OCI-M1 (cell line): ENCODE results near the gene KIRREL2.
A peak's percentile ranks its signal among the peaks of the same experiment; 100 is the strongest.
"Not testable (repeated sequence)": the region's sequence is repeated elsewhere in the genome, so short reads cannot be mapped to it uniquely, and the experiment has no call there.

ENCODE experiments used
- DNase-seq: peaks from one replicate; lab custom pipeline; 2025; lab: John Stamatoyannopoulos, UW

The KIRREL2 gene

DNA sequence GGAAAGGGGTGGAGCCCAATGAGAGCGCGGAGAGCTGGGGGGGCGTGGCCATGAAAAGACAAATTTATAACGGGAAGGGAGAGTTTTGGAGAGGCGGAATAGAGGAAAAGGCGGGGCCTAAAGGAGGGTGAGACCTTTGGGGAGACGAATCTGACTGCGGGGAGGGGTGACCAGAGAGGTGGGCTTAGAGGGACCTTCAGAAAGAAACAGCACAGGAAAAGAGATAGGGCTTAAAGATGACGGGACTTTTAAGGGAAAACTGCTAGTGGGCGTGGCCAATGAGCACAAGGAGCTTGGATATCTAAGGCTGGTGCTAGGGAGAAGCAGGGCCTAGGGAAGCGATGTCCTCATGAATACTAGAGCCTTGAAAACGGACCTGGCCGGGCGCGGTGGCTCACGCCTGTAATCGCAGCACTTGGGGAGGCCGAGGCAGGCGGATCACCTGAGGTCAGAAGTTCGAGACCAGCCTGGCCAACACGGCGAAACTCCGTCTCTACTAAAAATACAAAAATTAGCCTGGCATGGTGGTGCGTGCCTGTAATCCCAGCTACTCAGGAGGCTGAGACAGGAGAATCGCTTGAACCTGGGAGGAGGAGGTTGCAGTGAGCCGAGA lies 13.5 kb downstream of the KIRREL2 start:
- DNase-seq, result not testable (repeated sequence)

DNA sequence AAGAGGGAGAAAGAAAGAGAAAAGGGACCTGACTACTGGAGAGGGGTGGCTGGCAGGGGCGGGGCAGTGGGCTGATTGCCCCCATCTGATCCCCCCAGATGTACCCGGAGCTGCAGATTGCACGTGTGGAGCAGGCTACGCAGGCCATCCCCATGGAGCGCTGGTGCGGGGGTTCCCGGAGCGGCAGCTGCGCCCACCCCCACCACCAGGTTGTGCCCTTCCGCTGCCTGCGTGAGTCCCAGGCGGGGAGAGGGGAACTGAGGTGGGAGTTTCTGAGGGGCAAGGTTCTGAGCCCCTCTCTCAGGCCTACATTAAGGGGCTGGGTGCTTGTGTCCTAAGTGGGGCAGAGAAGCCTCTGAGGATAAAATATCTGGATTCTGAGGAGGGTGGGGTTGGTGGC lies 14.1 kb downstream of the KIRREL2 start:
- no peak for DNase-seq

DNA sequence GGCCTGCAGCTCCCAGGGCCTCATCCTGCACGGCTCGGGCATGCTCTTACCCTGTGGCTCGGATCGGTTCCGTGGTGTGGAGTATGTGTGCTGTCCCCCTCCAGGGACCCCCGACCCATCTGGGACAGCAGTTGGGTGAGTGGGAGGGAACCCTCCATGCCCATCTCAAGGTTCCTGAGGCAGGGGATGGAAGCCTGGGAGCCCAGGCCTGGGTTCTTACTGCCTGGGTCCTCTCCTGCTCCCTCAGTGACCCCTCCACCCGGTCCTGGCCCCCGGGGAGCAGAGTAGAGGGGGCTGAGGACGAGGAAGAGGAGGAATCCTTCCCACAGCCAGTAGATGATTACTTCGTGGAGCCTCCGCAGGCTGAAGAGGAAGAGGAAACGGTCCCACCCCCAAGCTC lies 14.9 kb downstream of the KIRREL2 start:
- no peak for DNase-seq

DNA sequence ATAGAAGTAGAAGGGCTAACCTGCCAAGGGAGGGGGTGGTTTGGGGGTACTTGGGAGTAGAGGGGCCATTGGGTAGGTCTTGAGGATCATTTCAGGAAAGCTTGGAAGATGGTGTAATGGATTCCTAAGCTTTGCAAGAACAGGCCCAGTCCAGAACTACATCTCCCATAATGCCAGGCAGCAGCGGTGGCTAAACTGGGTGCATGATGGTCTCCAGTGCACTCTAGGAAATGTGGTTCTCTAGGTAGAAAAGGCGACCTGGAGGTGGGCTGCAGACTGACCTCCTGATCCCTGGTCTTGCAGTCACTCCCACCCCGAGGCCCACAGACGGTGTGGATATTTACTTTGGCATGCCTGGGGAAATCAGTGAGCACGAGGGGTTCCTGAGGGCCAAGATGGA lies 15.5 kb downstream of the KIRREL2 start:
- DNase-seq, result no peak

DNA sequence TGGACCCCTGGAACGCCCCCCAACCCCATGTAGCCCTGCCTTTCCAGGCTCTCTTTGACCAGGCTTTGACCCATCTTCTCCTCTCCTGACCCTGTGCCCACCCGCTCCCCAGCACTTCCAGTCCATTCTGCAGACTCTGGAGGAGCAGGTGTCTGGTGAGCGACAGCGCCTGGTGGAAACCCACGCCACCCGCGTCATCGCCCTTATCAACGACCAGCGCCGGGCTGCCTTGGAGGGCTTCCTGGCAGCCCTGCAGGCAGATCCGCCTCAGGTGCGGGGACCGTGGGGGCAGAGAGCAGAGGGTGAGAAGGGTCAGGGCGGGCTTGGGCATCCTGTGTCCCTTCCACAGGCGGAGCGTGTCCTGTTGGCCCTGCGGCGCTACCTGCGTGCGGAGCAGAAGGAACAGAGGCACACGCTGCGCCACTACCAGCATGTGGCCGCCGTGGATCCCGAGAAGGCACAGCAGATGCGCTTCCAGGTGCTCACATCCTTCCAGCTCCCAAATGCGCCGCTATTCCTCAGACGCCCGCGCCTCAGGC lies 17.8 kb downstream of the KIRREL2 start:
- DNase-seq, result no peak

DNA sequence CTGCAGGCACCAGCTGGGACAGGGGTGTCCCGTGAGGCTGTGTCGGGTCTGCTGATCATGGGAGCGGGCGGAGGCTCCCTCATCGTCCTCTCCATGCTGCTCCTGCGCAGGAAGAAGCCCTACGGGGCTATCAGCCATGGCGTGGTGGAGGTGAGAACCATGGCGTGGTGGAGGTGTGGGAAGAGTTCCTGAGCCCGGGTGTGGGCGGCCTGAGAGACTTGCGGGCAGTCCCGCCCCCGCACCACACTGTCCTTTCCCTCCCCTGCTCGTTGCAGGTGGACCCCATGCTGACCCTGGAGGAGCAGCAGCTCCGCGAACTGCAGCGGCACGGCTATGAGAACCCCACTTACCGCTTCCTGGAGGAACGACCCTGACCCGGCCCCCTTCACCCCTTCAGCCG lies 22.4 kb downstream of the KIRREL2 start:
- no peak for DNase-seq

DNA sequence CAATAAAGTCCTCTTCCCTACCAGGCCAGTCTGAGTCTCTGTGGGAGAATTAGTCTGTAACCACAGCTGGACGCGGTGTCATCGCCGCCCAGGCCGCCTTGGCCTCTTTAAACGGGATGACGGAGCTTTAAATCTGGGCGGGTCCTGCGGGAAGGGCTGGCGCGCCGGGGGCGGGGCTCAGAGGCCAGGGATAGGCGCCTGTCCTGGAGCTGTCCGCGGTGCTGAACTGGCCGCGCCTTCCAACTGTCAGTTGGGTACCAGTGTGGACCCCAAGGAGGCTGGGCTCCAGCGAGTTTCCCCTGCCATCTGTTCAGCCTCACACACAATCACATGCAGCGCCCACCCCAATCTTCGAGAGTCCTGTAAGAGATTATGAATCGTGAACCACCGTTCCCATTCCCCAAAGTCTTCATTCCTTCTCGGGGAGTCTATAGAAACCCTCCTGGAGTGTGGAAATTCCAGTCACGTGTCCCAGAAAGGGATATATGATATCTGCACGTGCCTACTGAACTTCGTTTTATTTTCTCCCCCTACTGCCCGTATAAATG lies 23.1 kb downstream of the KIRREL2 start:
- peak; percentile 97 for DNase-seq

DNA sequence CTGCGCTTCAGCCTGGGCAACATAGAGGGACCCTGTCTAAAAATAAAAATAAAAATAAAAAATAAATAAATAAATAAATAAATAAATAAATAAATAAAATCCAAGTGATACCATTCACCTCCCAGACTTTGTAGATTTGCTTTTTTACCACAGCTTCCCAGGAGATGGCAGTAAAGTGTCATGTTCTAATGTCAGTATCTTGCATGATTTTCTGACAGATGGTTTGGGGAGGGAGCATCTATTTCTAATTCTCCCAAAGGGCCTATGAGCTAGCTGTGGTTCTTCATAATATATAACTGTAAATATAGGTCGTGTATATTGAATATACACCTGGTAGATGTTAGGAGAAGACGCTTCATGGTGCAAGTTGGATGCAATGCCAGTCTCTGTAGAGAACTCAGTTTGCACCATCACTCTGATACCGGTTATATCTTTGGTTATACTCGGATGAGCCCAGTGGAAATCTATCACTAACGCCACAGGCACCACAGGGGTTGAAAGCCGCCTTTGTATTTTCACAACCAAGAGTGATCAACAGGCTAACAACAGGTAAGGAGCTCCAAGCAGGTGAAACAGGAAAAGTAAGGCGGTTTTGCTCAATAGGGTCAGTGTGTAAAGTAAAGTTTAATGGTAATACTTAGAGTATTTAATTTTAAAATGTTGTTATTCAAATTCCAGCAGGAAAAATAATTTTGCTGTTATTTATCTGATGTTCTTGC lies 25.6 kb downstream of the KIRREL2 start:
- DNase-seq, result peak; percentile 89

DNA sequence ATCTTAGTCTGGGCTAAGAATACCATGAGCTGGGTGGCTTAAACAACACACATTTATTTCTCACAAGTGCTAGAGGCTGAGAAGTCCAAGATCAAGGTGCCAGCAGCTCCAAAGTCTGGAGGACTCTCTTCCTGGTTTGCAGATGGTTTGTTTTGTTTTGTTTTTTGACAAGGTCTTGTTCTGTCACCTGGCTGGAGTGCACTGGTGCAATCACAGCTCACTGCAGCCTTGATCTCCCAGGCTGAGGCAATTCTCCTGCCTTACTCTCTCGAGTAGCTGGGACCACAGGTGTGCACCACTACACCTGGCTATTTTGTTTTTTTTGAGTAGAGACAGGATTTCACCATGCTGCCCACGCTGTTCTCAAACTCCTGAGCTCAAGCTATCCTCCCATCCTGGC lies 27.2 kb downstream of the KIRREL2 start:
- DNase-seq, result no peak

DNA sequence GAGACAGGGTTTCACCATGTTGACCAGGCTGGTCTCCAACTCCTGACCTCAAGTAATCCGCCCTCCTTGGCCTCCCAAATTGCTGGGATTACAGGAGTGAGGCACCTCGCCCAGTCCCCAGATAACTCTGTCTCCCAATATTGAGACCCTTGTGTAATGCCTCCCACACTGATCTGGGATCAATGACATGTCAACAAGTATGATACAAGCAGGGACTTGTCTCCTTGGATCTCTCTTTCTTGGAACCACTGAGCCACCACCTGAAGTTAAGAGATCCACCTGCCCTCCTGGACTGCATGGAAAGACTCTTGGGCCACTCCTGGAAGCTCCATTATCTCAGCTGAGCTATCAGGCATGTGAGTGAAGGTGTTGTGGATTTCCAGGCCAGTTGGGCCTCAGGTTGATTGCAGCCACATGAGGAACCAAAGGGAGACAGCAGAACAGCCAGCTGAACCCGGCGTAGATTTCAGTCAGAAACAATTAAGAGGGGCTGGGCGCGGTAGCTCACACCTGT lies 28.6 kb downstream of the KIRREL2 start:
- DNase-seq, result no peak

DNA sequence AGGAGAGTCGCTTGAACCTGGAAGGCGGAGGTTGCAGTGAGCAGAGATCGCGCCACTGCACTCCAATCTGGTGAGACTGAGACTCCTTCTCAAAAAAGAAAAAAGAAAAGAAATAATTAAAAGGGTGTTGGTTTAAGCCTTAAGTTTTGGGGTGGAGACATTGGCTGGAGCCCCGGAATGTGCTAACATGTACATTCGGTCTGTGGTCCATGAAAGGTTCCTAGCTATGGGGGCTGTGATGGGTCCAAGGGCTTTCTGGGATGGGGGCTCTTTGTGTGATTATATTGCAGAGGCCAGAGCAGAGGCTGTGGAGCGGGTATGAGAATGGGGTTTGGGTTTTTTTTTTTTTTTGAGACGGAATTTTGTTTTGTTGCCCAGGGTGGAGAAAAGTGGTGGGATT lies 29.2 kb downstream of the KIRREL2 start:
- no peak for DNase-seq

DNA sequence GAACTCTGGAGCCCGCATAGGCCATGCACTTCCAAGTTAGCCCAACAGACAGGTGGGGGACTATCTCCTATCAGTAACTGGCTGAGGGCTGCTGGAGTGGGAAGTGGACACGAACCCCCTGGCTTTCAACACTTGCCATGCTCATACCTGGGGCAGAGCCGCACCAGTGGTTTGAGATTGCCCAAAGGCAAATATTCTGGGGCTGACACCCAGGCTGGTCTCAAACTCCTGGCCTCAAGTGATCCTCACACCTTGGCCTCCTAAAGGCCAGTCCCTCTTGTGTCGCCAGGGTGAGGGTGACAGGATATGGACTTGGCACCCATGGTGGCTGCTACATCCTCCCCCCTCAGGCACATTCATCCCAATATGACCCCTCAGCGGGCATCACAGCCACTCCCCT lies 30.5 kb downstream of the KIRREL2 start:
- DNase-seq, result no peak

DNA sequence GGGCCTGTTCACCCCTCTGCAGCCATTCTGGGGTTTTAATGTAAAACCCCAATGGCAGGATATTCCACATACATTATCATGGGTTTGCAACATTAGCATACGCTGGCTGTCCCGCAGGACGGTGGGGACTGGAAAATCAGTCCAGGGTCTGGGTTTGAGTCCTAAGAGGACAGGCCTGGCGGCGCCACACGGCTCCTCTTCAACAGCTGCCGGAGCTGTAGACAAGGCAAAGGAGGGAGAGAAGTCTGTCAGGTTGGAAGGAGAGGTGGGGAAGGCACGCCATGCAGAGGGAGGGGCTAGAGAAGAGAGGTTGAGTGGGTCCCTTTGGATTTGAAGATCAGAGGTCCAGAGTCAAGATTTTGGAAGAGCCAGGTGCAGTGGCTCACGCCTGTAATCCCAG lies 31.7 kb downstream of the KIRREL2 start:
- no peak for DNase-seq

DNA sequence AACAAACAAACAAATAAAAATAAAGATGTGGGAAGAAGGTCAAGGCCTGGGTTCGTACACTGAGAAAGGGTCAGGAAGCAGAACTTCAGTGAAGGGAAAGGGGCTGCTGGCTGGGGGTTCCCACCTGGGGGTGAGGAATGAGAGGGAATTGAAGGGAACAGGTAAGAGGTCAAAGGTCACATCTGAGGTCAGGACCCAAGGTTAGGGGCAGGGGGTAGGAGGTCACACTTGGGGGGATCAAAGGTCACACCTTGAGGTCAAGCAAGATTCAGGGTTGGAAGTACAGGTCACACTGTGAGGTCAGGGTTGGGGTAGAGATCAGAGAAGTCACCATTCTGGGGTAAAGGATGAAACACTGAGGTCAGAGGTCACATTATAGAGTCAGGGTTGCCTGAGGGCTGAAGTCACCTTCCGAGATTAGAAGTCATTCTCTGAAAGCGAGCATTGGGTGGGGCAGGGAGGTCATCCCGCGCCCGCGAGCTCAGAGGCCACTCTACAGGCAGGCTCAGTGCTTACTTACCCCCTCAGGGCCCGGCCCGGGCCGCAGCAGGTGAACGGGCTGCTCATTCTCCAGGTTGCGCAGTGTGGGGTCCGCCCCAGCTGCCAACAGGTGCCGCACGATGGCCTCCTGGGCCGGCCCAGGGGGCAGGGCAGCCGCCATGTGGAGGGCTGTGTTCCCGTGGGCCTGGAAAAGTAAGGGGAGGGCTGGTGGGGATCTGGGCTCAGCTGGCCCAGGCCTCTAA lies 32.8 kb downstream of the KIRREL2 start:
- DNase-seq, result no peak

DNA sequence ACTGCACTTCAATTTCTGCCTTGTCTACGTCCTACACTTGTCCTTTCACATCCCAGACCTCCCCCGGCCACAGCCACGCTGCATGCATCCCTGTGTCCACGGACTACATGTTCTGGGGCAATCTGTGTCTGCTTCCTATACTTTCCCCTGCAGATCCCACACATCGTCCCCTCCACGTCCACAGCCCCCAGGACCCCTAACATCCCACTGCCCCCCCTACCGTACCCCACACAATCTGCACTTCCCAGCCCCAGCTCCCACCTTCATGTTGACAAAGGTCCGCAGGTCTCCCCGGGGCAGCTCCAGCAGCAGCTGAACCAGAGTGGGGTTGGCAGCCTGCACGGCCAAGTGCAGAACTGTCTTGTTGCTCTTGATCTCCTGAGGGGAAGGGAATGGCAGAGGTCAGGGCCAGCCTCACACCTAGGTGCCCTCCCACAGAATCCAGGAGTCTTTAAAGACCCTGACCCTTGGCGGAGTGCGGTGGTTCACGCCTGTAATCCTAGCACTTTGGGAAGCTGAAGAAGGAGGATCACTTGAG lies 33.5 kb downstream of the KIRREL2 start:
- DNase-seq, result no peak

DNA sequence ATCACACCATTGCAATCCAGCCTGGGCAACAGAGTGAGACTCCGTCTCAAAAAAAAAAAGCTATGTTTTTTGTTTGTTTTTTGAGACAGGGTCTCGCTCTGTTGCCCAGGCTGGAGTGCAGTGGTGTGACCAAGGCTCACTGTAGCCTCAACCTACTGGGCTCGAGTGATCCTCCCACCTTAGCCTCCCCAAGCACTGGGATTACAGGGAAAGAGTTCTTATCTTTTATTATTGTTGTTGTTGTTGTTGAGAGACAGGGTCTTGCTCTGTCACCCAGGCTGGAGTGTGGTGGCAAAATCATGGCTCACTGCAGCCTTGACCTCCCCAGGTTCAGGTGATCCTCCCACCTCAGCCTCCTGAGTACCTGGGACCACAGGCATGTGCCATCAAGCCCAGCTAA lies 35.1 kb downstream of the KIRREL2 start:
- not testable (repeated sequence) for DNase-seq

DNA sequence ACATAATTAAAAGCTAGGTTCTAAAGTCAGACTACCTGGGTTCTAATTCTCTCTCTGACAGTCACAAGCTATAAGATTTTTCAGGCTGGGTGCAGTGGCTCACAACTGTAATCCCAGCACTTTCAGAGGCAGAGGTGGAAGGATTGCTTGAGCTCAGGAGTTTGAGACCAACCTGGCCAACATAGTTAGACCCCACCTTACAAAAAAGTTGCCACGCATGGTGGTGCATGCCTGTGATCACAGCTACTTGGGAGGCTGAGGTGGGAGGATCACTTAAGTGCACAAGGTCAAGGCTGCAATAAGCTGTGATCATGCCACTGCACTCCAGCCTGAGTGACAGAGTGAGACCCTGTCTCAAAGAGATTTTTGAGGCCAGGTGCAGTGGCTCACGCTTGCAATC lies 37.6 kb downstream of the KIRREL2 start:
- no peak for DNase-seq

DNA sequence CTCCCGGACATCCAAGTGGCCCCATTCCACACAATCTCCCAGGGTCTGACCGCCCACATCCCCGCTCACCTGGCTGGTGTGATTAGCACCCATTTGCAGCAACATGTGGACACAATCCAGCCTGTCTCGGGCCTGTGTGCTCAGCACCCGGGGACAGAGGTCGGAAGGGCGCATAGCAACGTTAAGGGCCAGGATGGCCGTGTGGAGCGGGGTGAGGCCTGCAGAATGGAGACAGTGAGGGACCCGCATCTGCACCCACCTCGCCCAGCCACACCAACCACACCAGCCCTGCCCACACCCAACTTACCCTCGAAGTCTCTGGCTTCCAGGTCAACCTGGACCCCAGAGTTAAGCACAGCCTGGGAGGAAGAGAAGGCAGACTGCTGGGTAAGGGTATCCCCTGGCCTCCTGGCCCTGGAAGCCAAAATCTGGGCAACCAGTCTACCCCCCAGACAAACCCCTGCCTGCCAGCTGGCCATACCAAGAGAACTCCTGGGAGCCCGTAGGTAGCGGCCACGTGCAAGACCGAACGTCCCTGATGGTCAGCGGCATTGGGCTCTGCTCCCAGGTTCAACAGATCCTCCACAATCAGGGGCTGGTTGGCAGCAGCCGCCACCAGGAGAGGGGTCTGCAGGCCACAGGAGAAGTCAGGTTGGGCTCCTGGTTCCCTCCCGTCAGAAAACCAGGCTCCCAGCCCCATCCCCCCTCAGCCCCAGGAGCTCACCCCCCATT lies 39.4 kb downstream of the KIRREL2 start:
- DNase-seq, result no peak

DNA sequence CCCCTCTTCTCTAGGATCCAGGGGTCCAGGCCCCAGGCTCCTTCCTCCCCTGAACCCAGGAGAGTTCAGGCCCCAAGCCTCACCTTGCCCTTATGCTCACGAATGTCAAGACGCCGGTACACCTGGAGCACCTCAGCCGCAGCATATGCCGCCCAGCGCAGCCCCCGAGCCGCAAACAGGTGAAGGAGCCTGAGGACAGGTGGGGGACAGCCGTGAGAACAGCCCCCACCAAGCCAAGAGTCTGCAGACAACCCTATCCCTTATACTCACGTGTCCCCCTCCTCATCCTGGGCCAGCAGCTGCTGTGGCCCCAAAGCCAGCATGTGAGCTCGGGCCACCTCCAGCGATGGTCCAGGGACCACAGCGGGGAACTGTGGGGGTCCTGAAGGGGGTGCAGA lies 39.9 kb downstream of the KIRREL2 start:
- no peak for DNase-seq

DNA sequence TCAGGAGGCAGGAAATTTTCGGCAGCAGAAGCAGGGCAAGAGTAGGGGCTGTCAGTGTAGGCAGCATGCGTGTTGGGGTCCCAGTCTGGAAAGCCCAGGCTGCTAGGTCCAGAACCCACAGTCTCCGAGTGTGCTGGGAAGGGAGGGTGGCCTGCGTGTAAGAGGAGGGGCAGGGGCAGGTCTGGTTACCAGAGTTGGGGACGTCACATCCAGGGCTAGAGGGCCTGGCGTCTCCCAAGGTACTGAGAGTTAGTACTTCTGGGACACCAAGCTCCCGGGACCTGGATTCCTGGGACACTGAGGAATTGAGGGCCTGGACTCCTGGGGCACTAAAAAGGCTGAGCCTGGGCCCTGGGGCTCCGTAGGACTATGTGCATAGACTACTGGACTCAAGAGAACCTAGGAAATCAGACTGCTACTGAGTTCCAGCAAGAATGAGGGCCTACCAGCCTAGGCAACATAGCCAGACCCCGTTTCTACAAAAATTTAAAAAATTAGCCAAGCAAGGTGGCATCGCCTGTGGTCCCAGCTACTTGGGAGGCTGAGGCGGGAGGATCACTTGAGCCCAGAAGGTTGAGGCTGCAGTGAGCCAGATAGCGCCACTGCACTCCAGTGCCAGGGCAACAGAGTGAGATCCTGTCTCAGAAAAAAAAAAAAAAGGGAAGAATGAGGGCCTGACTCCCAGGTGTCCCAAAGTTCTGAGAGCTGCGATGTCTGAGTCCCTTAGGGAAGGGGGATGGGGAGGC lies 41.2 kb downstream of the KIRREL2 start:
- DNase-seq, result no peak

DNA sequence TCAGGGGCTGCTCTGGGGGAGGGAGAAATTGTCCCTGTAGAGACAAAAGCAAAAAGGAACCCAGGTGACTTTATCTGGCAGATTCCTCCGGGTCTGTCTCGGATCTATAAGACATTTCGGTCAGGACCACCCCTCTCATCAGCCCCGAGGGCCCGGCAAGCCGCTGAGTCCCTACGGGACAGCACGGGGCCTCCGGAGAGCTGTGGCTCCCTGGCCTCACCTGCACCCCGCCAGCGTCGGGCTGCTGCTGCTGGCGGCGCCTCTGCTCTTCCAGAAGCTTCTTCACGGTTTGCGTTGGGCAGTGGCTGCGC lies 41.7 kb downstream of the KIRREL2 start:
- DNase-seq, result no peak
